Neural crest cell (in vitro differentiated cells): ENCODE results near the gene WWOX. TPM values are rescaled to one million over a fixed set of nuclear protein-coding genes. Genes with fewer than 3 reads are reported as not detected.

Experiments
- DNase-seq: peaks from one replicate; pipeline ENCODE4 v3.0.0; 2021; ENCODE audit warnings: low read depth, mixed read lengths, low spot score
- H3K27ac Mint-ChIP-seq: one replicate; pipeline ENCODE4 v1.8.0; 2021; ENCODE audit warnings: mild to moderate bottlenecking, mixed read lengths; ENCODE audit not compliant: unreplicated experiment
- H3K27me3 Mint-ChIP-seq: 2 replicates; pipeline ENCODE4 v1.8.0; 2021; ENCODE audit warnings: low read depth, mild to moderate bottlenecking, mixed read lengths
- H3K36me3 Mint-ChIP-seq: 2 replicates; pipeline ENCODE4 v1.8.0; 2021; ENCODE audit warnings: low read depth, mild to moderate bottlenecking, mixed read lengths
- H3K4me1 Mint-ChIP-seq: 2 replicates; pipeline ENCODE4 v1.8.0; 2021; ENCODE audit warnings: mixed read lengths
- H3K4me3 Mint-ChIP-seq: one replicate; pipeline ENCODE4 v1.8.0; 2021; ENCODE audit warnings: mild to moderate bottlenecking, mixed read lengths
- H3K9me3 Mint-ChIP-seq: 2 replicates; pipeline ENCODE4 v1.8.0; 2021; ENCODE audit warnings: mixed read lengths
- CTCF ChIP-seq: fragments of 200-600 bp; sonication (generic); conservative IDR thresholded peaks from 2 replicates; pipeline ENCODE4 v1.5.0; 2021; ENCODE audit warnings: antibody characterized with exemption, mild to moderate bottlenecking
- total RNA-seq: library from RNA; stranded (reverse); gene quantifications from 2 replicates; pipeline ENCODE4 v1.2.1, GENCODE V29; 2021

WWOX gene
- total RNA-seq, 1 donor from 2014 or later, result 30.5 TPM

GRCh38 chr16:78224342-78224741, 124.9 kb downstream of the WWOX start:
- H3K4me1 Mint-ChIP-seq, result peaks cover 14% of the 10 kb centered on the region
- no peak overlapping the region for H3K4me3 Mint-ChIP-seq
- H3K27me3 Mint-ChIP-seq, result no peaks in the 10 kb centered on the region
- no peak for DNase-seq
- no peak overlapping the region for H3K27ac Mint-ChIP-seq
- TF ChIP-seq CTCF, result no peak
- peaks cover 4% of the 10 kb centered on the region for H3K9me3 Mint-ChIP-seq
- H3K36me3 Mint-ChIP-seq, result no peaks in the 10 kb centered on the region

- Mint-ChIP-seq H3K4me3 (no peak overlapping the region), H3K27me3 (no peaks in the 10 kb centered on the region), H3K27ac (no peak overlapping the region), H3K4me1 (peaks cover 14% of the 10 kb centered on the region), H3K9me3 (peaks cover 4% of the 10 kb centered on the region), H3K36me3 (no peaks in the 10 kb centered on the region)
- DNase-seq, result no peak
- no peak for TF ChIP-seq CTCF
These were observed 126.5 kb downstream of the WWOX start for GRCh38 chr16:78225919-78226318.

- no peak for DNase-seq
- peaks cover under 1% of the 10 kb centered on the region for H3K4me1 Mint-ChIP-seq
- no peaks in the 10 kb centered on the region for H3K27me3 Mint-ChIP-seq
- H3K4me3 Mint-ChIP-seq, result no peak overlapping the region
- H3K27ac Mint-ChIP-seq, result no peak overlapping the region
- peak; percentile 37 for TF ChIP-seq CTCF
- no peaks in the 10 kb centered on the region for H3K36me3 Mint-ChIP-seq
- peaks cover 4% of the 10 kb centered on the region for H3K9me3 Mint-ChIP-seq
These were observed 128.4 kb downstream of the WWOX start for GRCh38 chr16:78227855-78228254.

- H3K4me1 Mint-ChIP-seq, result no peaks in the 10 kb centered on the region
- DNase-seq, result no peak
- no peaks in the 10 kb centered on the region for H3K27me3 Mint-ChIP-seq
- TF ChIP-seq CTCF, result no peak
- H3K9me3 Mint-ChIP-seq, result no peaks in the 10 kb centered on the region
- H3K36me3 Mint-ChIP-seq, result no peaks in the 10 kb centered on the region
- no peak overlapping the region for H3K27ac Mint-ChIP-seq
- no peak overlapping the region for H3K4me3 Mint-ChIP-seq
These were observed 129.2 kb downstream of the WWOX start for GRCh38 chr16:78228704-78229103.

GRCh38 chr16:78230832-78231231, 131.4 kb downstream of the WWOX start:
- no peak for DNase-seq
- no peaks in the 10 kb centered on the region for H3K36me3 Mint-ChIP-seq
- TF ChIP-seq CTCF, result no peak
- H3K27ac Mint-ChIP-seq, result no peak overlapping the region
- peaks cover 6% of the 10 kb centered on the region for H3K4me1 Mint-ChIP-seq
- no peak overlapping the region for H3K4me3 Mint-ChIP-seq
- H3K9me3 Mint-ChIP-seq, result no peaks in the 10 kb centered on the region
- no peaks in the 10 kb centered on the region for H3K27me3 Mint-ChIP-seq
